HepG2 (cell line): Measurements from ENCODE around the gene NCMAP. TPM values are rescaled to one million over a fixed set of nuclear protein-coding genes. Genes with fewer than 3 reads are reported as not detected.

Experiments
- CEBPZ ChIP-seq: IDR thresholded peaks from 2 replicates; pipeline ENCODE4 v1.6.1; 2012; ENCODE audit warnings: low read length, improper control_type of control experiment
- EHMT2 ChIP-seq: fragments of 200-600 bp; sonication (generic); IDR thresholded peaks from 2 replicates; pipeline ENCODE4 v1.7.0; 2017; ENCODE audit warnings: antibody characterized with exemption, low read depth, low read length, borderline replicate concordance
- FOSL1 ChIP-seq: sonication (generic); formaldehyde crosslinking; IDR thresholded peaks from 2 replicates; pipeline ENCODE4 v1.9.0; 2021; ENCODE audit warnings: missing genetic modification reagents, borderline replicate concordance
- FOSL2 ChIP-seq: sonication (generic); formaldehyde crosslinking; IDR thresholded peaks from 2 replicates; pipeline ENCODE4 v1.4.0; 2020; ENCODE audit warnings: missing genetic modification reagents
- FOXO1 ChIP-seq: sonication (generic); formaldehyde crosslinking; IDR thresholded peaks from 2 replicates; pipeline ENCODE4 v1.4.0; 2020; ENCODE audit warnings: missing genetic modification reagents
- HMGXB4 ChIP-seq, 2 experiments: sonication (generic) in 1 of 2; formaldehyde crosslinking in 1 of 2; IDR thresholded peaks; 2 replicates each; pipeline versions ENCODE4 v1.4.0 to v1.6.1; 2018 to 2020; ENCODE audit warnings: missing genetic modification reagents in 2 of 2, borderline replicate concordance in 1 of 2, low read depth in 1 of 2, mild to moderate bottlenecking in 1 of 2, missing biosample characterization in 1 of 2
- KDM5A ChIP-seq: fragments of 200-600 bp; sonication (generic); IDR thresholded peaks from 2 replicates; pipeline ENCODE4 v1.7.0; 2018; ENCODE audit warnings: antibody characterized with exemption, mild to moderate bottlenecking, low read length, borderline replicate concordance
- KIAA2018 ChIP-seq: sonication (generic); formaldehyde crosslinking; IDR thresholded peaks from 2 replicates; pipeline ENCODE4 v1.5.0; 2020; ENCODE audit warnings: mild to moderate bottlenecking, missing genetic modification reagents, borderline replicate concordance
- U2AF2 ChIP-seq: fragments of 200-400 bp; formaldehyde crosslinking; IDR thresholded peaks from 2 replicates; pipeline ENCODE4 v1.6.1; 2017; ENCODE audit warnings: low read depth, mild to moderate bottlenecking, low read length
- ZFP37 ChIP-seq: sonication (generic); formaldehyde crosslinking; IDR thresholded peaks from 2 replicates; pipeline ENCODE4 v1.4.0; 2020; ENCODE audit warnings: missing genetic modification reagents, borderline replicate concordance
- ZNF253 ChIP-seq: sonication (generic); formaldehyde crosslinking; IDR thresholded peaks from 2 replicates; pipeline ENCODE4 v1.8.0; 2022; ENCODE audit warnings: mild to moderate bottlenecking, missing genetic modification reagents, borderline replicate concordance
- ZNF512 ChIP-seq: sonication (generic); formaldehyde crosslinking; IDR thresholded peaks from 2 replicates; pipeline ENCODE4 v1.4.0; 2020; ENCODE audit warnings: mild to moderate bottlenecking, missing genetic modification reagents
- ZSCAN21 ChIP-seq: sonication (generic); formaldehyde crosslinking; IDR thresholded peaks from 2 replicates; pipeline ENCODE4 v1.8.0; 2022; ENCODE audit warnings: mild to moderate bottlenecking, missing genetic modification reagents, moderate library complexity, borderline replicate concordance
- polyA plus RNA-seq, 8 experiments: library from polyadenylated mRNA; depleted of rRNA in 3 of 8; stranded (reverse) in 7 of 8; unstranded in 1 of 8; fragments of >200 nt; fragmentation: Illumina TruSeq in 4 of 8; extraction: Trizol in 4 of 8; gene quantifications; 2 replicates each; pipeline versions ENCODE4 v1.2.1 to v1.2.3, GENCODE V29; 2011 to 2016; ENCODE audit warnings: low read depth in 4 of 8, missing spikeins in 1 of 8, mixed read lengths in 1 of 8; ENCODE audit not compliant: insufficient read depth in 1 of 8
- total RNA-seq, 5 experiments: library from RNA; depleted of rRNA; stranded (reverse); fragments of >200 nt; fragmentation: Illumina TruSeq; extraction: Trizol; gene quantifications; 2 replicates each; pipeline ENCODE4 v1.2.3, GENCODE V29; 2016; ENCODE audit warnings: low read depth in 1 of 5

NCMAP gene
- total and polyA plus RNA-seq, 2 of the 13 experiments (the other 11 are each of a cell fraction or from before 2014, with no cell fraction given), result 2.7 to 20.0 TPM

GRCh38 chr1:24586119-24586518 lies 30.2 kb downstream of the NCMAP start (continued):
- TF ChIP-seq HMGXB4 (CRISPR knock-in tag; IDR thresholded peaks at IDR 0.05; ENCODE audit: borderline replicate concordance in 1 of 2, low read depth in 1 of 2) (no peak), ZSCAN21 (CRISPR knock-in tag) (no peak), ZNF512 (CRISPR knock-in tag) (no peak), EHMT2 (no peak), ZFP37 (no peak), KDM5A (no peak), KIAA2018 (CRISPR knock-in tag) (no peak), FOSL1 (no peak), FOSL2 (CRISPR knock-in tag) (peak; percentile 37; the same call in 1 of the 2 replicates), ZNF253 (CRISPR knock-in tag) (no peak), U2AF2 (no peak), FOXO1 (CRISPR knock-in tag) (peak; percentile 53; the same call in 1 of the 2 replicates), CEBPZ (no peak)
